ENCODE measurements around the gene WSB2.
"Not testable (repeated sequence)": the region's sequence is repeated elsewhere in the genome, so short reads cannot be mapped to it uniquely, and the experiment has no call there.

The WSB2 gene

DNA sequence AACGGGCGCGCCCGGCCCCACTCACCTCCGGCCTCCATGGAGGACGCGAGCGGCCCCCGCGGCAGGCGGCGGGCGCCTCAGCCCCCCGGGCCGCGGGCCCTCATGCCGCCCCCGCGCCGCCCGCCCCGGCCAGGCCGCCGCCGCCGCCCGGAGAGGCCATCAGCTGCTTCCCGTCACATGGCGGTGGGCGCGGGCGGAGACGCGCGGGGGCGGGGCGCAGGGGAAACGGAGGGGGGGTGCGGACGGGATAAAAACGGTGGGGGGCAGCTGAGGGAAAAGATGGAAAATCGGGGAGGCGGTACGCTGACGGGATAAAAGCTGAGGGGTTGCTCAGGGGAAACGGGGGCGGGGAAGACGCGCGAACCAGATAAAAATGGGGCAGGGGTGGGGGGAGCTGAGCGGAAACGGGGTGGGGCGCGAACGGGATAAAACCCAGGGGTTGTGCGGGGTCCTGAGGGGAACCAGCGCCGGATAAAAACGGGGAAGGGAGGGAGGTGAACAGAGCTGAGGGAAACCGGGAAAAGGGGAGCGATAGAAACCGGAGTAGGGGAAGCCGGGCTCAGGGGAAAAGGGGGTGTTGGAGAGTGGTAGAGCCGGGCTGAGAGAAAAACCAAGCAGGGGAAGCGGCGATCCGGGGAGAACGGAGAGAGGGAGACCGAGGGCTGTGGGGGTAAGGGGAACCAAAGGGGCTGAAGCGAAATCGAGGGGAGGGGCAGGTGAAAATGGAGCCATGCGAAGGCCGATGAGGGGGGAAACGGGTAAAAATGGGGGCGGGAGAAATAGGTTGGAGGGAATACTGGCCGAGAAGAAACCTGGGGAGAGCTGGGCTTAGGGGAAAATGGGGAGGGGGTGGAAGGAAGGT lies at the start of gene WSB2:
TSS of gene WSB2 (minus strand) at position 169 of the 862 bp plus-strand sequence. CDS start at position 38, 131 bp downstream.
- peak in 3 of 4 experiments; percentile 28 to 53 (median 39) for DNase-seq (ENCODE audit: low read depth in 4 of 4, low spot score in 1 of 4)

DNA sequence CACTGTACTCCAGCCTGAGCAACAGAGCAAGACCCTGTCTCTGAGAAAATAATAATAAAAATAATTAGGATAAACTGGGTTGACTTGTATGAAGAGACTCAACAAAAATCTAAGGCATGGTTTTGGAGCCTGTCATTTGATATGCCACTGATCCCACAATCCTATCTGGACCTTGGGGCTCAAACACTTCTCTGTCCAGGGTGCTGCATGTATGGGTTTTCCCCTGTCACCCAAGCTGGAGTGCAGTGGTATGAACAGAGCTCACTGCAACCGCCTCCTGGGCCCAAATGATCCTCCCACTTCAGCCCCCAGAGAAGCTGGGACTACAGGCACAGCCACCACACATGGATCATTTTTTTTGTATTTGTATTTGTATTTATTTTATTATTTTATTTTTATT lies 48.1 kb upstream of the WSB2 start:
- no peak for DNase-seq (ENCODE audit: low read depth in 4 of 4, low spot score in 1 of 4)

DNA sequence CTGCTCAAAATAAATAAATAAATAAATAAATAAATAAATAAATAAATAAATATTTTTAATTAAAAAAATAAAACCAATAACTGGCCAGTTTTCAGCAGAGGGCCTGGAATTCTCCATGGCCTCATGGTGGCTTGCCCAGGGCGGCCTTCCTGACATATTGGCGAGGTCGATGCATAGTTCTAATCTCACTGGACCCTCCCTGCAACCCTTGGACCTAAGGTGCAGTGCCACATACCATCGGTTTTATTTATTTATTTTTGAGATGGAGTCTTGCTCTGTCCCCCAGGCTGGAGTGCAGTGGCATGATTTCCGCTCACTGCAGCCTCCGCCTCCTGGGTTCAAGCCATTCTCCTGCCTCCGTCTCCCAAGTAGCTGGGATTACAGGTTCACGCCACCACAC lies 46.7 kb upstream of the WSB2 start:
- DNase-seq (ENCODE audit: low read depth in 4 of 4, low spot score in 1 of 4): no peak

DNA sequence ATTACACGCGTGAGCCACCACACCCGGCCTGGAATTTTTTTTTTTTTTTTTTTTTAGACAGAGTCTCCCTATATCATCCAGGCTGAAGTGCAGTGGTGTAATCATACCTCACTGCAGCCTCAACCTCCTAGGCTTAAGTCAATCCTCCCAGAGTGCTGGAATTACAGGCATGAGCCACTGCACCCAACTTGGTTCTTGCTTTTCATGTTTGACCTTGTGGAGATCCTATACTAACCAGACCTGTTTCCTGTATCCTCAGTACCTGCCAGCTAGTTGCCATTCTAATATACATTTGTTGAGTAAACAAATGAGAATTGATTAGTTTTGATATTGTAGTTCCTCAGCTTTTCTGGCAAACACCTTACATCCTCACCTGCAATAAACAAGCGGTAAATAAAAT lies 46.0 kb upstream of the WSB2 start:
- no peak for DNase-seq (ENCODE audit: low read depth in 4 of 4, low spot score in 1 of 4)

DNA sequence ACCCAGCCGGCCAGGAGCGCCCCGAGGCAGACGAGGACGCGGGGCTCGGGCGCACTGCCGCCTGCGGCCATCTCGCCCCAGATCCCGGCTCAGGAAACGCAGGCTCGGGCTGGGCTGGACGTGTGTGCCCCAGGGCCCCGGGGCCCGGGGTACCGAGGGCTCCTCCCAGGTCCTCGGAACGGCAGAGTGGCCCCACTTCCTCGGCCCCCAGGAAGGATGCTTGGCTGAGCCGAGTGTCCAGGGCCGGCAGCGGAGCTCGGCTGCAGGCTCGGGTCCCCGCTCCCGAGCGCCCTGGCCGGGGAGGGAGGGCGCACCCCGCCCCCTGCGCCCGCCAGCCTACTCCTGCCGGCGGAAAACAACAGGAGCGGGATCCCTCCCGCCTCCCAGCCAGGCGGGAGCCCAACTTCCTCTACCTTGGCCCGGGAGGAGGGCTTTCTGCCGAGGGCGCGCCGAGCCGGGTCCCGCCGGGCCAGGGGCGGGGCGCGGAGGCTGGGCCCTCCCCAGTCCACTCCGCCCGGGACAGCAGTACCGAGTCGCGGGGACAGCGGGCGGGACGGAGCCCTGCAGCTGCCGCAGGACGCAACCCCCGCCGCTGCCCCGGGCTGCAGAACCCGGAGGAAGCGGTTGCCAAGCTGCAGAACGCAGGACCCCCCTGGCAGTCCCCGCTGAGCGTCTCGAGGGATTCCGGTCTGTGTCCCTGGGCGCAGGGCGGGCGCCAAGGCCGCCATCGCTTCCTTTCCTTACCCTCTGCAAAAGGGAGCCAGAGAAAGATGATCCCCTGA lies 42.8 kb upstream of the WSB2 start, which contains the start of gene VSIG10:
TSS of gene VSIG10 (minus strand) at position 411 of the 782 bp plus-strand sequence. CDS start at position 71, 340 bp downstream.
- peak in 1 of 4 experiments; percentile 13 for DNase-seq (ENCODE audit: low read depth in 4 of 4, low spot score in 1 of 4)

DNA sequence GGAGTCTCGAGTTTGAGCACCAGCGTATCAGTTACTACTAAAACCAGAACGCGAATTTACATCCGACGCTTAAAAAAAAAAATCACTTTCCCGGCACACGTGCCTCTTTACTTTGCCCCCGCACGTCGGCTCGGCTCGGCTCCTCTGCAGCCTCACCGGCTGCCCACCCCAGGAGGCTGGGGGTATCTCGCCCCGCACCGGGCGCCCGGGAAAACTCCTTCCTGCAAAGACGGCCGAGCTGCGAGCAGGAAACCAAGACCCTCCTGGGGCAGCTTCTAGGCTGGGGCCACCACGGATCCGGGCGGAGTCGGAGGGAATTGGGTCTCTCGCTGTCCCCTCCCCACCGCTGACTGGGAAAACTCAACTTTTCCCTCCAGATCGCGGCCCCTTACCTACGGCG lies 42.2 kb upstream of the WSB2 start:
- DNase-seq (ENCODE audit: low read depth in 4 of 4, low spot score in 1 of 4): peak in 1 of 4 experiments; percentile 3

DNA sequence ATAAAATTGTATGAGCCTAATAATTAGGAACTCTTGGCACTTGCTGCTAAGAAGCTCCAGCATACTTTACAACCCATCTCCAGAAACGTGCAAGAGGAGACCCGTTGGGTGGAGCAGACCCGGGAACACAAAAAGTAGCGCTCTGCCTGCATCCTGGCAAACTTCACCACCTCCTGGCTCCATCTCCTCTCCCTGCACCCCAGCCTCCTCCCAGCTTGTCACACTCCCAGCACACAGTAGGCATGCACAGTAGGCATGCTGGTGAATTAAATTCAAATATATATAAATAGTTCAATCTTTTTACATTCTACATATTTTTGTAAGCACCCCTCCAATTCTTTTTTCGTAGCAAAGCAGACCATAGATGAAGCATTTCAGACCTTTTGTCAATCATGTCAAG lies 41.6 kb upstream of the WSB2 start:
- no peak for DNase-seq (ENCODE audit: low read depth in 4 of 4, low spot score in 1 of 4)

DNA sequence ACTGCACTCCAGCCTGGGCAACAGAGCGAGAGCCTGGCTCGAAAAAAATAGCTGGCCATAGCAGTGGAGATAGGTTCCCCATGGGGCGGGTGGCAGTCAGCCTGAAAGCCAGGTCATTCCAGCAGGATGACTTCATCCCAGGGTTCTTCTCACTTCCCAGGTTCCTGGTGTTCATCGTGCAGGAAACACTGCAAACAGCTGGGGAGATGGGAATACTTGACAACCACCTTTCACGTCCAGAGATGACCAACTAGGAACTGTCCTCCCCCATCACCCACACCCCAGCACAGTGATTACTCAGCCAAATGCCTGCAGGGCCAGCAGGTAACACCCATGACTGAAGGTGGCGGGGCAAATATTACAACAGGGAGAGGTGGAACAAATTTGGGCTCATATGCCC lies 41.1 kb upstream of the WSB2 start:
- DNase-seq (ENCODE audit: low read depth in 4 of 4, low spot score in 1 of 4): no peak

DNA sequence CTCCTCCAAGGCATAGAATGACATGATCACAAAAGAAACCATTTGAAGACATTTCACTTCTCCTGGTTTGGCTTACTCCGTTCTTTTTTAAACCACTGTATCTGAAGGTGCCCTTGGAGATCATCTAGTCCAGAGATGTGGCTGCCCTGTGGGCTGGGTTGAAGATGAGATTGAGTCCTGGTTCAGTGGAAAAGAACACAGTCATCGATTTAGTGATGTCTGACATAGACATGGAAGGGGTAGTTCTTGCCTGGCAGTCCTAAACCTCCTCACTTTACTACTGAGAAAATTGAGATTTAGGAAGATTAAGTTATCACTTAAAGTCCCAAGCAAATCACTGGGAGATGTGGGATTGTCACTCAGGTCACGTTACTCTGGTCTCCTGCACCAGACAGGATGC lies 40.1 kb upstream of the WSB2 start:
- DNase-seq (ENCODE audit: low read depth in 4 of 4, low spot score in 1 of 4): no peak

DNA sequence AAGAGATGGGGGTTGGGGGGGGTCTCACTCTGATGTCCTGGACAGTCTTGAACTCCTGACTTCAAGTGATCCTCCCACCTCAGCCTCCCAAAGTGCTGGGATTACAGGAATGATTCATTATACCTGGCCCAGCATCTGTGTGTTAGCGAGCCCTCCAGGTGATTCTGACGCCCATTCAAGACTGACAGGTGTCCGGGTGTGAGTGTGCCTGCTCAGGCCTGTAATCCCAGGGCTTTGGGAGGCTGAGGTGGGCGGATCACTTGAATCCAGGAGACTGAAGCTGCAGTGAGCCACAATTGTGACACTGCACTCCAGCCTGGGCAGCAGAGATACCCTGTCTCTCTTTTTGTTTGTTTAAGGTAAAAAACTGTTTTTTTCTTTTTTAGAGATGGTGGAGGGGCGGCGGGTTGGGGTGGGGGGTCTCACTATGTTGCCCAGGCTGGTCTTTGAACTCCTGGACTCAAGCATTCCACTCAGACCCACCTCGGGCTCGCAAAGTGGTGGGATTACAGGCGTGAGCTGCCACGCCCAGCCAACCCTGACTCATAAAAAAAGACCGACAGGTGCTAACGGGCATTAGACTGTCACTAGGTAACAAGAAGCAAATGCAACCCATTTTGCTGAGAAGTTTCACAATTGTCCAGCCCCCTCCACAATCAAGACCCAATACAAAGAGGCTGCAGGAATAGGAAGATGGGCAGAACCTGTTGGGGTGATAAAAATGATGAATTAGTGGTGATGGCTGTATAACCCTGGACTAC lies 38.1 kb upstream of the WSB2 start:
- DNase-seq (ENCODE audit: low read depth in 4 of 4, low spot score in 1 of 4): no peak

DNA sequence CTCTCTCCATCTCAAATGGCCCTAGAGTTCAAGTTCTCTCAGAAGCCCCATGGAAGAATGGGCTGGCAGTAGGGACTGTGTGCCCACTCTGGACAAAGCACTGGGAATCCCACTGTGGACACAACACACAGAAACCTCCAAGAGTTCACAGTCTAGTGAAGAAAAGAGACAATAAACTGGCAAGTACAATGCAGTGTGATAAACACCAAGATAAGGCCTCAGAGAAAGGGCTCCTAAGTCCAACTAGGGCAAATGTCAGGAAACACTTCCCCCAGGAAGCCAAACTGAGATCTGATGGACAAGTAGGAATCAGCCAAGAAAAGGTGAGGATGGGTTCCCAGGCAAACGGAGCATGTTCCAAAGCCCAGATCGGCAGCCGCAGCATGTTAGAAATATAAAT lies 37.4 kb upstream of the WSB2 start:
- DNase-seq (ENCODE audit: low read depth in 4 of 4, low spot score in 1 of 4): no peak

DNA sequence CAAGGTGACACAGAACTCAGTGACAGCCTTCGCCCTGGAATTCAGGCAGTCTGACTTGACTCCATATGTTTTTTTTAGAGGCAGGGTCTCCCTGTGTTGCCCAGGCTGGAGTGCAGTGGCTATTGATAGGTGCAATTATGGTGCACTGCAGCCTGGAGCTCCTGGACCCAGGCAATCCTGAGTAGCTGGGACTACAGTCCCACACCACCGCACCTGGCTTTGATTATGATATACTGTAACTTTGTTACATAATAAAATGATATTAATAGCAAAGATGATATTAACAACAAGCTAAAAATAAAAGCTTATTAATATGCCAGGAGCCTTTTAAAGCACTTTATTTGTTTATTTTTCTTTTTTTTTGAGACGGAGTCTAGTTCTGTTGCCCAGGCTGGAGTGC lies 33.1 kb upstream of the WSB2 start:
- no peak for DNase-seq (ENCODE audit: low read depth in 4 of 4, low spot score in 1 of 4)

DNA sequence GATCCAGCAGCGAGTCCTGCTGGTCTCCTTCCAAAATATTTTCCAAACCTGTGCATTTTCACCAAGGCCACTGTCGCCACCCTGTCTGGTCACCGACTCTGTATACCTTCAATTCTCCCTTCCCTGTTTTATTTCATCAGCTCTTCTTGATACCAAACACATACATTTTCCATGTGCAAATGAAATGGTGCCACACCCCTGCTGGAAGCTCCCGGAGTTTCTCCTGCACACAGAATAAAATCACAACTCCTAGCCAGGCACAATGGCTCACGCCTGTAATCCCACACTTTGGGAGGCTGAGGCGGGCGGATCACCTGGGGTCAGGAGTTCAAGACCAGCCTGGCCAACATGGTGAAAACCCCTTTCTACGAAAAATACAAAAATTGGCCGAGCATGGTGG lies 28.8 kb upstream of the WSB2 start:
- no peak for DNase-seq (ENCODE audit: low read depth in 4 of 4, low spot score in 1 of 4)

DNA sequence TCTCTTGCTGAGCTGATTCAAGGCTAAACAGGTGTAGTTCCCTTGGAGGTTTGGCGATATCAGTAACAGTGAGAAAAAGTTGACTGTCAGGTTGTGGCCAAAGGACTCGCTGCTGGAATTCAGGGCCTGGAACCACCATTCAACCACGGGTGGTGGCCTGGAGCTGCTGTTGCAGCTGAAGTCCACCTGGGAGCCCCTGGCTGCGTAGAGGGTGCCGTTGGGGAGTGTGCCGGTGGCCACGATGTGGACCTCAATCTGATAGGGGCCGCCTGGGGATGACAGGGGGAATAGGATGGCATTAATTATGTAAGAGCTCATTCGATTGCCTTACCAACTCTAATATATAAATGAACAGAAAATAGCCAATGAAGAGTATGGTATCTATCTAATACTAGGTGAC lies 21.2 kb upstream of the WSB2 start:
- no peak for DNase-seq (ENCODE audit: low read depth in 4 of 4, low spot score in 1 of 4)

DNA sequence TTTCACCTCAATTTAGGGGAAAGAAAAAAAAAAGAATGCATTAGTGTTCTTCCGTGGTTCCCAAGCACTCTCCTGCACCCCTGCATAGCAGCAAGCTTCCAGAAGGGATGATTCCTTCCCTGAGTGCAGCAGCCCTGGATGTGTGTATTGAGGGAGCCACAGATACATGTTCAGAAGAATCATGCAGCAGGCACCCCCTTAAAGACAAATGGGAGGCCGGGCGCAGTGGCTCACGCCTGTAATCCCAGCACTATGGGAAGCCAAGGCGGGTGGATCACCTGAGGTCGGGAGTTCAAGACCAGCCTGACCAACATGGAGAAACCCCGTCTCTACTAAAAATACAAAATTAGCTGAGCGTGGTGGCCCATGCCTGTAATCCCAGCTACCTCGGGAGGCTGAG lies 20.5 kb upstream of the WSB2 start:
- not testable (repeated sequence) for DNase-seq (ENCODE audit: low read depth in 4 of 4, low spot score in 1 of 4)

DNA sequence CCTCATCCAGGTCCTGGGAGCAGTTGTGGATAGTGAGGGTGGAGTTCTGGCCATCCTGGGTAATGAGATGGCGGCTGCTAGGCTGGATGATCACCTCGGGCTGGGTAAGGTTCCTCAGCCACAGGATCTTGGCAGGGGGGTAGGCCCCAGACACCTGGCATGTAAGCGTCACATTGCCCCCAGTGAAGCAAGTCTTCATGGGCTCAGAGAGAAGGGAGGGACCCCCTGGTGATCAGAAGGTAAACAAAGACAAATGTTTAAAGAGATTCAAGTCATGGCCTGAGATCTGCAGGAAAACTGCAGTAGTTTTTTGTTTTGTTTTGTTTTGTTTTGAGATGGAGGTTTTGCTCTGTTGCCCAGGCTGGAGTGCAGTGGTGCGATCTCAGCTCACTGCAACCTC lies 12.8 kb upstream of the WSB2 start:
- DNase-seq (ENCODE audit: low read depth in 4 of 4, low spot score in 1 of 4): no peak

DNA sequence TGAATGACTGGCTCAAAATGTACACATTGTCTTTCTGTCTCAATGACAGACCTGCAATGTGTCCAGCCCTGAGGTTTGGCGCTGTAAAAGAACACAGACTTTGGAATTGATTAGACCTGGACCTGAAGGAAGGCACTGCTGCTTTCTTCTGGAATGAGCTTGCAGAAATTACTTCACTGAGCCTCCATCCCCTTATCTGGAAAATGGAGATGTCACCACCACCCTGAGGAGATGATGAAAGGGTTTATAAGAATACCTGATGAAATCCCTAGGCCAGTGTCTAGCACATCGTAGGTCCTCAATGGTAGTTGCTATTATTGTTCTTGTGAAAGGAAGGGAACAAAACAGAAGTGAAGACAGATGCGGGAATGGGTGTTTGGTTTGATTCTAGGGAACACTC lies 9.7 kb upstream of the WSB2 start:
- no peak for DNase-seq (ENCODE audit: low read depth in 4 of 4, low spot score in 1 of 4)

DNA sequence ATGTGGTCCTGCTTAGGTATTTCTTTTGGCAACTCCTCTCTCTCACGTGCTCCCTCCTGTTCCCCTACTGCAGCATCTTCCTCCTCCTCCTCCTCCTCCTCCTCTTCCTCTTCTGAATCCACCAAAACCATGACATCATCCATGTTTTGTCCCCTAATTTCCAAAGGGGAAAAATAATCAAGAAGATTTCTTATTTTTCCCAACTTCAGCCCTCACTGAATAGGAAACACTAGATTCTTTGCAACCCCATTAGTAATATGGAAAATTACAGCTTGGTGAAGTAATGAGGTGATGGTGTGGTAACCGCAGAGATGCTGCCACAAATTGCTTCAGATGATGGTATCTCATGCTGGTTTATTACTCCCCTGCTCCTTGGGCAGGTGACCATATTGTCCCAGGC lies 7.5 kb upstream of the WSB2 start:
- DNase-seq (ENCODE audit: low read depth in 4 of 4, low spot score in 1 of 4): no peak

DNA sequence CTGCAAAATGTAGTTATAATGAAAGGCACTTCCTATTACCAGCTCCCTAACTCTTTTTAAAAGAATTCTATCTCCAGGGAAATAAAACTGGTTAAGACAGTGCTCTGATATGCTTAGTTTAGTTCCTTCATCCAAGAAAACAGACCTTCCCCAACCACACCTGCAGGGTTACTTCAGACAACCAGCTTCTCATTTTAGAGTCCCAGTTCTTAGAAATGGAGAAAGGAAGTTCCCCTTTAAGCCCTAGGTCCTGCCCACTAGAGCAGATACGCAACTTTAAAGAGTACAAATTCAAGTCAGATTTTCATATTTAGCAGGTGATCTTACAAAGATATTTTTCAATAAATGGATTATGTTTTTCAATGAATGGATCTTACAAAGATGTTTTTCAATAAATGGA lies 4.4 kb upstream of the WSB2 start:
- DNase-seq (ENCODE audit: low read depth in 4 of 4, low spot score in 1 of 4): no peak

DNA sequence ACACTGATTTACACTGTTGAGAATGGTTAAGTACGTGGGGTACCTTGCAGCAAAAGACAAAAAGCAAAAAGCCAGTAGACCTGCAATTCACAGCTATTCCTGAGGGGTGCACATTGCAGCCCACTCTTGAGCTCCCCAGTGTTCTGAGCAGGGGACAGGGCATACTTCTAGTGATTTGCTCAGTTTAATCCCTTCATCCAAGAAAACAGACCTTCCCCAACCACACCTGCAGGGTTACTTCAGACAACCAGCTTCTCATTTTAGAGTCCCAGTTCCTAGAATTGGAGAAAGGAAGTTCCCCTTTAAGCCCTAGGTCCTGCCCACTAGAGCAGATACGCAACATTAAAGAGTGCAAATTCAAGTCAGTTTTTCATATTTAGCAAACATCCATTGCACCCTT lies 3.6 kb upstream of the WSB2 start:
- no peak for DNase-seq (ENCODE audit: low read depth in 4 of 4, low spot score in 1 of 4)

DNA sequence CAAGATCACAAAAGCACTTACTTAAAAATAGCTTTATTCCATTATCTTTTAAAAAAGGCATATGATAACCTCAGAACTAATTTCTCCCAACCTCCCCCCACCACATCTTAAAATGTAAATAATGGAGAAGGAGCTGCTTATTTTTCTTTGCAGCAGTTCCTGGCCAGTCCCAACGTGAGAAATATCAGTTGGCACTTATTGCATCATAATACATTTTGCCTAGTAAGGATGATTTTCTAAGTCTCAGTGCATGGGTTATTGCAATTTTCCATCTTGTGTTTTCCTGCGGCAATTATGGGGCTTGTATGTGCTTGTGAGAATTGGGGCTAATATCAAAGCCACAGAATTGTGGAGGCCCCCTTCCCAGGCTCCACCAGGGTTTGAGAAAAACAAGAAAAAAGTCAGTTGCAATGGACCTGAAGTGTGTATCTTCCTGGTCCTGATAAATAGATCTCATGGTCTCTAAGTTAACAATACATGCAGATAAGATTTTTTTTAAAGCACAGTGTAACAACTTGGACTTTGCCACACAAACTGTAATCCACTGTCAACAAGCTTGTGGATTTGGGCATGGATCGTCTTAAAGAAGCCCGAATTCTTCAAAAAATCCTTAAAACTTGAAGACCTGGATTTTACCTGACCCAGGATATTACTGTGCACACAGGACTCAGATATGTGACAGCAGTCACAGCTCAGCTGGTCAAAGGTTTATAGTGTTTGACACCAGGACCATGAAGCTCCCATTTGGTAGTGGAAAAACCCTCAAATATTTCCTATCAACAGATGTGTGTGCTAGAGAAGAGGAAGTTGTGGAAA lies 2.8 kb upstream of the WSB2 start:
- DNase-seq (ENCODE audit: low read depth in 4 of 4, low spot score in 1 of 4): no peak
